Endometrium (tissue), 2 donors: ENCODE data around the gene NUP43.
"Not testable (repeated sequence)": the region's sequence is repeated elsewhere in the genome, so short reads cannot be mapped to it uniquely, and the experiment has no call there.

Experiments used
- FAIRE-seq: peaks from 2 replicates; lab custom pipeline; 2012; peaks lifted over from hg19 to GRCh38; lab: Jason Lieb, UNC
- donor health status: control.
- donor health status: control.

NUP43 gene

GRCh38 chr6:149749082-149749593, 2.8 kb upstream of the NUP43 start:
- FAIRE-seq, result not testable (repeated sequence)

GRCh38 chr6:149745252-149745651, 1.1 kb downstream of the NUP43 start:
- not testable (repeated sequence) for FAIRE-seq

- FAIRE-seq, result no peak
Measured at GRCh38 chr6:149734915-149735314, 11.4 kb downstream of the NUP43 start.

GRCh38 chr6:149733089-149733720, 13.1 kb downstream of the NUP43 start:
- FAIRE-seq, result no peak

- no peak for FAIRE-seq
Measured at GRCh38 chr6:149729824-149730223, 16.5 kb downstream of the NUP43 start.

GRCh38 chr6:149728499-149729234, 17.7 kb downstream of the NUP43 start:
- no peak for FAIRE-seq

- FAIRE-seq, result no peak
Measured at GRCh38 chr6:149727793-149728498, 18.4 kb downstream of the NUP43 start.

- no peak for FAIRE-seq
Measured at GRCh38 chr6:149725785-149726184, 20.5 kb downstream of the NUP43 start.

- peak; percentile 4 for FAIRE-seq
Measured at GRCh38 chr6:149723771-149724417, 22.4 kb downstream of the NUP43 start.

GRCh38 chr6:149723262-149723661, 23.1 kb downstream of the NUP43 start:
- no peak for FAIRE-seq

GRCh38 chr6:149719531-149719930, 26.8 kb downstream of the NUP43 start:
- no peak for FAIRE-seq

- FAIRE-seq, result no peak
Measured at GRCh38 chr6:149717588-149718458, 28.5 kb downstream of the NUP43 start, which contains the start of gene LATS1. LATS1 (minus strand) TSS chr6:149718101; CDS start chr6:149702126, 15,975 bp downstream.

- no peak for FAIRE-seq
Measured at GRCh38 chr6:149717255-149717587, 29.1 kb downstream of the NUP43 start.

- no peak for FAIRE-seq
Measured at GRCh38 chr6:149716181-149716963, 30.0 kb downstream of the NUP43 start.

- no peak for FAIRE-seq
Measured at GRCh38 chr6:149714442-149714841, 31.9 kb downstream of the NUP43 start.

GRCh38 chr6:149711711-149712110, 34.6 kb downstream of the NUP43 start:
- FAIRE-seq, result no peak

GRCh38 chr6:149701714-149702113, 44.6 kb downstream of the NUP43 start:
- FAIRE-seq, result no peak

- no peak for FAIRE-seq
Measured at GRCh38 chr6:149699150-149699549, 47.2 kb downstream of the NUP43 start.

- no peak for FAIRE-seq
Measured at GRCh38 chr6:149698175-149698574, 48.2 kb downstream of the NUP43 start.

GRCh38 chr6:149696901-149697300, 49.4 kb downstream of the NUP43 start:
- no peak for FAIRE-seq

GRCh38 chr6:149694921-149695320, 51.4 kb downstream of the NUP43 start:
- FAIRE-seq, result no peak
